ENCODE measurements around the gene B4GALT3. TPM values are rescaled to one million over a fixed set of nuclear protein-coding genes. Genes with fewer than 3 reads are reported as not detected.

Gene B4GALT3
- total and polyA plus RNA-seq, 2 of the 4 experiments (the other 2 are of a cell fraction) = 19.9 to 36.0 TPM

DNA sequence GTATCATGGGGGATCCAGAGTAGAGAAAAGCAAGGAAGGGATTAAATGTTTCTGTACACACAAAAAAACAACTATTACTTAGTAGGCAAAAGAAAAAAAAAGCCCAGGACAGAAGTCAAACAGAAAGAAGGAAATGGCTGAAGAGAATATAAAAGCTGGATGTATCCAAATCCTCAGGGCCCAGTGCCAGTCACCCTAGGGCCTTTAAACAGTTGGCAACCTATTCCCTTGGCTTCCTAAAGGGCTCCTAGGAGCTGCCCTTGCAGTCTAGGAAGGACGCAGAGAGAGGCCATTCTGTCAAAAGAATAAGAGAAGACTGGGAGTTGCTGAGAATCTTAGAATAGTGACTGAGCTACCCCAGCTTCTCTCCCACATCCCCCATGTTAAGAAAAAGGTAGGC is 5.0 kb downstream of the B4GALT3 start:
- Histone ChIP-seq H3K27ac (ENCODE audit: insufficient read depth, low read length) (peak overlapping the region; percentile 69; the same call in 1 of the 2 replicates), H3K14ac (replicated peaks; ENCODE audit: low read depth, low read length) (no peak overlapping the region), H3K79me1 (ENCODE audit: low read depth in 1 of 2, low read length in 2 of 2) (peaks cover 14 to 41% of the 10 kb centered on the region in 2 experiments), H3K56ac (ENCODE audit: extremely low read depth, insufficient read depth, low read length) (no peak overlapping the region), H2BK5ac (ENCODE audit: low read depth, low read length, poor library complexity, severe bottlenecking) (no peak overlapping the region), H3K4me2 (ENCODE audit: low read depth, low read length) (peak overlapping the region; percentile 49), H3K4me1 (ENCODE audit: control insufficient read depth, insufficient read depth, low read length) (peaks cover 13% of the 10 kb centered on the region), H2AK5ac (ENCODE audit: low read depth, low read length) (0 out of 2 replicates have a peak overlapping the region, but pooled peaks have one; percentile 35), H3K23ac (ENCODE audit: low read depth, low read length) (no peak overlapping the region), H3K4me3 (ENCODE audit: insufficient read depth, low read depth, low read length) (no peak overlapping the region), H2BK20ac (ENCODE audit: low read depth, low read length) (no peak overlapping the region), H3K18ac (ENCODE audit: low read depth, low read length) (no peak overlapping the region), H4K91ac (ENCODE audit: insufficient read depth, low read depth, low read length) (no peak overlapping the region), H3K9me3 (ENCODE audit: control insufficient read depth, insufficient read depth, low read length) (no peaks in the 10 kb centered on the region), H2BK120ac (ENCODE audit: low read depth, low read length) (no peak overlapping the region), H2BK15ac (ENCODE audit: low read depth, low read length) (no peak overlapping the region), H4K5ac (ENCODE audit: low read depth, low read length) (no peak overlapping the region), H2AK9ac (replicated peaks; ENCODE audit: low read depth, low read length, poor library complexity) (no peak overlapping the region), H3K4ac (ENCODE audit: low read depth, low read length) (no peak overlapping the region), H3K27me3 (ENCODE audit: control insufficient read depth, insufficient read depth, low read length) (no peaks in the 10 kb centered on the region), H2AFZ (replicated peaks; ENCODE audit: low read length, poor library complexity) (no peak overlapping the region), H3K36me3 (ENCODE audit: control insufficient read depth, insufficient read depth, low read length) (peaks cover 46% of the 10 kb centered on the region), H4K20me1 (ENCODE audit: insufficient read depth, low read length) (peaks cover 13% of the 10 kb centered on the region; the same call in 1 of the 2 replicates), H4K8ac (ENCODE audit: low read depth in 2 of 2, low read length in 2 of 2) (no peak overlapping the region), H3K9me1 (ENCODE audit: insufficient read depth, low read length) (peaks cover 11% of the 10 kb centered on the region), H3K9ac (ENCODE audit: low read depth, low read length) (no peak overlapping the region)
- ATAC-seq (ENCODE audit: low read depth) (no peak), DNase-seq (no peak)
- CTCF ChIA-PET = no interaction called here
- intact Hi-C loops (cut with micrococcal nuclease) (no loop called here), dilution Hi-C loops (cut with HindIII; ENCODE audit: low sequenced_read_pairs, unreplicated experiment) (no loop called here), in situ Hi-C loops (cut with MboI; ENCODE audit: low sequenced_read_pairs) (no loop called here)
- no peak for TF ChIP-seq SMC3 (IDR thresholded peaks at IDR 0.05; ENCODE audit: low read depth, low read length)
- TF ChIP-seq FOS (IDR thresholded peaks at IDR 0.05; ENCODE audit: low read depth, low read length) = no peak
- no peak for TF ChIP-seq USF2 (IDR thresholded peaks at IDR 0.05; ENCODE audit: low read depth, low read length)
- TF ChIP-seq, protein P1, sequence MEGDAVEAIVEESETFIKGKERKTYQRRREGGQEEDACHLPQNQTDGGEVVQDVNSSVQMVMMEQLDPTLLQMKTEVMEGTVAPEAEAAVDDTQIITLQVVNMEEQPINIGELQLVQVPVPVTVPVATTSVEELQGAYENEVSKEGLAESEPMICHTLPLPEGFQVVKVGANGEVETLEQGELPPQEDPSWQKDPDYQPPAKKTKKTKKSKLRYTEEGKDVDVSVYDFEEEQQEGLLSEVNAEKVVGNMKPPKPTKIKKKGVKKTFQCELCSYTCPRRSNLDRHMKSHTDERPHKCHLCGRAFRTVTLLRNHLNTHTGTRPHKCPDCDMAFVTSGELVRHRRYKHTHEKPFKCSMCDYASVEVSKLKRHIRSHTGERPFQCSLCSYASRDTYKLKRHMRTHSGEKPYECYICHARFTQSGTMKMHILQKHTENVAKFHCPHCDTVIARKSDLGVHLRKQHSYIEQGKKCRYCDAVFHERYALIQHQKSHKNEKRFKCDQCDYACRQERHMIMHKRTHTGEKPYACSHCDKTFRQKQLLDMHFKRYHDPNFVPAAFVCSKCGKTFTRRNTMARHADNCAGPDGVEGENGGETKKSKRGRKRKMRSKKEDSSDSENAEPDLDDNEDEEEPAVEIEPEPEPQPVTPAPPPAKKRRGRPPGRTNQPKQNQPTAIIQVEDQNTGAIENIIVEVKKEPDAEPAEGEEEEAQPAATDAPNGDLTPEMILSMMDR (conservative IDR thresholded peaks at IDR 0.05; ENCODE audit: low read depth, low read length) = no peak
- TF ChIP-seq NFE2L2 (IDR thresholded peaks at IDR 0.05; ENCODE audit: low read depth, low read length) = no peak
- TF ChIP-seq MAFK (IDR thresholded peaks at IDR 0.05; ENCODE audit: low read depth, low read length) = no peak
- no peak for TF ChIP-seq RFX5 (IDR thresholded peaks at IDR 0.05; ENCODE audit: low read depth, low read length)
- TF ChIP-seq MXI1 (IDR thresholded peaks at IDR 0.05; ENCODE audit: borderline replicate concordance, low read depth, low read length) = no peak
- TF ChIP-seq CEBPB (IDR thresholded peaks at IDR 0.05; ENCODE audit: low read depth, low read length) = no peak
- TF ChIP-seq CHD1 (IDR thresholded peaks at IDR 0.05; ENCODE audit: low read depth, low read length) = no peak
- no peak for TF ChIP-seq RCOR1 (IDR thresholded peaks at IDR 0.05; ENCODE audit: insufficient replicate concordance, low read length)
- no peak for TF ChIP-seq ELK1 (IDR thresholded peaks at IDR 0.05; ENCODE audit: borderline replicate concordance, low read depth, low read length)
- TF ChIP-seq POLR2A (IDR thresholded peaks at IDR 0.05; ENCODE audit: low read depth, low read length) = no peak
- no peak for TF ChIP-seq RAD21 (IDR thresholded peaks at IDR 0.05; ENCODE audit: low read length)
- no peak for TF ChIP-seq BHLHE40 (IDR thresholded peaks at IDR 0.05; ENCODE audit: low read depth, low read length)
- no peak for TF ChIP-seq MAZ (IDR thresholded peaks at IDR 0.05; ENCODE audit: borderline replicate concordance, low read depth, low read length)
- WGBS, 2 experiments (ENCODE audit: extremely low coverage in 2 of 2, insufficient read length in 1 of 2) = no CpG with 5 or more reads among the region's 1 CpG
- POLR2A ChIA-PET (ENCODE audit: unreplicated experiment) = no interaction called here
- BruUV-seq (replicated peaks) = no TSS peak

All from IMR-90 (cell line).